GM21529 (cell line): ENCODE measurements around the gene HCK.

Experiments used
- ATAC-seq: cut with Tn5 transposase; IDR thresholded peaks from one replicate; pipeline ENCODE4 v1.9.1; 2021; ENCODE audit not compliant: unreplicated experiment

Gene HCK

GRCh38 chr20:32052090-32052777, at the start of gene HCK:
Gene HCK, plus strand, starts transcription at chr20:32052242.
- ATAC-seq = no peak

GRCh38 chr20:32003325-32003724, 48.7 kb upstream of the HCK start:
- ATAC-seq = no peak

GRCh38 chr20:32004963-32005362, 47.1 kb upstream of the HCK start:
- ATAC-seq = no peak

- ATAC-seq = no peak
These were observed 46.0 kb upstream of the HCK start for GRCh38 chr20:32006053-32006452.

- no peak for ATAC-seq
These were observed 44.9 kb upstream of the HCK start for GRCh38 chr20:32006841-32007786.

- no peak for ATAC-seq
These were observed 44.0 kb upstream of the HCK start for GRCh38 chr20:32007787-32008616.

- no peak for ATAC-seq
These were observed 42.5 kb upstream of the HCK start for GRCh38 chr20:32009564-32009963.

- ATAC-seq = no peak
These were observed 41.9 kb upstream of the HCK start, which contains the start of gene CCM2L for GRCh38 chr20:32010101-32010500. Gene CCM2L, plus strand, starts transcription at chr20:32010438. Its CDS starts 17 bp downstream, at chr20:32010455.

- ATAC-seq = no peak
These were observed 41.4 kb upstream of the HCK start for GRCh38 chr20:32010666-32011065.

GRCh38 chr20:32012159-32012688, 39.8 kb upstream of the HCK start:
- no peak for ATAC-seq

- no peak for ATAC-seq
These were observed 38.7 kb upstream of the HCK start for GRCh38 chr20:32013326-32013725.

GRCh38 chr20:32017711-32018251, 34.3 kb upstream of the HCK start:
- no peak for ATAC-seq

GRCh38 chr20:32018269-32019155, 33.5 kb upstream of the HCK start:
- no peak for ATAC-seq

GRCh38 chr20:32019156-32019510, 32.9 kb upstream of the HCK start:
- ATAC-seq = no peak

GRCh38 chr20:32019563-32020463, 32.2 kb upstream of the HCK start:
- ATAC-seq = no peak

GRCh38 chr20:32021091-32021490, 31.0 kb upstream of the HCK start:
- no peak for ATAC-seq

GRCh38 chr20:32024683-32025295, 27.3 kb upstream of the HCK start:
- ATAC-seq = no peak

GRCh38 chr20:32027643-32028042, 24.4 kb upstream of the HCK start:
- no peak for ATAC-seq
